Measurements from ENCODE around the gene C4BPB. TPM values are rescaled to one million over a fixed set of nuclear protein-coding genes. Genes with fewer than 3 reads are reported as not detected.

Gene C4BPB, protein sequence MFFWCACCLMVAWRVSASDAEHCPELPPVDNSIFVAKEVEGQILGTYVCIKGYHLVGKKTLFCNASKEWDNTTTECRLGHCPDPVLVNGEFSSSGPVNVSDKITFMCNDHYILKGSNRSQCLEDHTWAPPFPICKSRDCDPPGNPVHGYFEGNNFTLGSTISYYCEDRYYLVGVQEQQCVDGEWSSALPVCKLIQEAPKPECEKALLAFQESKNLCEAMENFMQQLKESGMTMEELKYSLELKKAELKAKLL
- total RNA-seq, result not detected in 2 replicates

DNA sequence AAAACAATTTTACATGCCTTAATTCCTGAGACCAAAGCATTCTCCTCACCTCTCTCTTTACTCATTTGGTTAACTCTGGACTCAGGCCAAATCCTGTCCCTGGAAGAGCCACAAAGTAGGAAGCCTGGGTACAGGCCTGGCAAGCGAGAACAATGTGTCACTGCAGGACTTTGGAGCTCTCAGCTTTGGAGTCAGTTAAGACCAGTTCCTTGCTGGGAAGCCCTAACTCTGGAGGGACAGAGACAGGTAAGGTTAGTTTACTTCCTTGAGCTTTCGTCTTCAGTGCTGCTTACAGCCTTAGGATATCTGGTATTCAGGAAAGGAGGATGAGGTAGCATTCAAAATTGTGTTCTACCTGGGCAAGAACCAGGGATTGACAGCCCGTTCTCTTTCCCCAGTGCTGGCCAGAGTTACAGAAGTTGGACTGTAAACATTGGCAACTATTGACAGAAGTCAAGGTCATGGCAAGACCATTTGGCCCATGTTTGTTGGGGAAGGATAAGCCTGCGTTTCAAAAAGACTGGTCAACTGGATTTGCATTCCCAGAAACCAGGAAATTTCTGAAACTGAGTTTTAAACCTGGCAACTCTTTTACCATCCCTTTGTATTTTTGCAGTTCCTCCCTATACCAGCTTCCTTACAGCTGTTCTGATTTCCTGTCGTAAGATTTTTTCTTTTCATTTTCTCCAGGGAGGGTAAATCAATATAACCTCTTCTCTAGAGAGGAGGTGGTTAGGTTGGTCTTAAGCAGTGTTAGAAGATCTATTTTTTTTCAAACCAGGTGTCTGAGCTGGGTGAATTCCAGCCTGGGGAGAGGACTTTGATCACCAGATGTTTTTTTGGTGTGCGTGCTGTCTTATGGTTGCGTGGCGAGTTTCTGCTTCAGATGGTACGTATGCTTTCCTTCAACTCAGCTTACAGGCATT is at the start of gene C4BPB:
C4BPB (plus strand) TSS at position 160 of the 926 bp plus-strand sequence; CDS start at position 832, 672 bp downstream.

DNA sequence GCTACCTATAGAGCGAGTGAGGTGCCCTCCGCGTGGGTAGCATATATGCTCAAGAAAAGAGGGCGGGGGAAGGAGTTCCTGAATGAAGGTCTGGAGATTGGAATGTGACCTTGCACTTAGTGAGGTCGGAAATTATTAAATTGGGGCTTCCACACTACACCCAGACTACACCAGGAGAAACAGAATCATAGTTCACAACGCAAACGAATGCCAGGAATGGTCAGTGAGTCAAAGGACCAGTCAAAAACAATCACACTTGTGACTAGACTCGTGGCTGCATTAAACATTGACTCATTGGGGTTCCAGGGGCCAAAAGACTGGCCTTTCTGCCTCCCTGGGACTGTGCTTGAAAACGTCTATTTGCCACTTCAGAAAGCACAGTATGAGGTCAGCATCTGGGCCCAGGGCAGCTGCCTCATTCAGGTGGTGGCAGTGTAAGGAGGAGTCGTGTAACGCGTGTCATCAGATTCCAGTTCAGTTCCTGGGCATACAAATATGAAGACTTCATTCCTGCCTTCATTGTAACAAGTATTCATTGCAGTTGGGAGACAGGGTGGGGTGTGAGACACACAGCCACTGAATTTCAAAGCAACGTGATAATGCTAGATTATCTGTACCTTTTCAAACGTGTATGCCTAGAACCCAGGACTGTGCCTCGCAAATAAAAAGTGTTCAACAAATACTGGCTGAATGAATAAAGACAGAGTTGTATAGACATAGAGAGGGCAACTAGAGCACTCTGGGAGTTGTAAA is 37.3 kb upstream of the C4BPB start, which contains the start of gene YOD1:
YOD1 (minus strand) TSS at position 18 of the 753 bp plus-strand sequence. CDS start 178 bp downstream, outside the sequence.

GRCh38 chr1:207052911-207053769 is 35.5 kb upstream of the C4BPB start, which contains the start of gene PFKFB2:
TSS of gene PFKFB2 (plus strand) at chr1:207053275. CDS start at chr1:207054718, 1,443 bp downstream.

GRCh38 chr1:207103892-207104373 is 15.3 kb downstream of the C4BPB start, which contains the start of gene C4BPA:
TSS of gene C4BPA (plus strand) at chr1:207104233. CDS start at chr1:207113026, 8,793 bp downstream.

Other genes starting within 250 kb of the C4BPB start
- gene IL20, start 223.2 kb upstream of the C4BPB start, total RNA-seq, result 5.0 and 13.7 TPM in 2 replicates
- 12.4 and 14.1 TPM in 2 replicates for gene IL24, start 191.4 kb upstream of the C4BPB start, total RNA-seq
- 3.3 and 4.8 TPM in 2 replicates for gene FCMR, start 166.9 kb upstream of the C4BPB start, total RNA-seq
- gene PIGR, start 142.4 kb upstream of the C4BPB start, total RNA-seq, result not detected in 2 replicates
- not detected in 2 replicates for gene FCAMR, start 118.4 kb upstream of the C4BPB start, total RNA-seq
- 57.3 and 67.3 TPM in 2 replicates for gene C1orf116, start 56.1 kb upstream of the C4BPB start, total RNA-seq
- gene YOD1, start 37.7 kb upstream of the C4BPB start, total RNA-seq, result 4.4 and 6.0 TPM in 2 replicates
- gene PFKFB2, start 35.6 kb upstream of the C4BPB start, total RNA-seq, result 10.7 and 12.5 TPM in 2 replicates
- not detected in 2 replicates for gene C4BPA, start 15.4 kb downstream of the C4BPB start, total RNA-seq
- gene CD55, start 232.8 kb downstream of the C4BPB start, total RNA-seq, result 15.6 and 20.2 TPM in 2 replicates